Esophagus squamous epithelium (tissue), 5 donors: ENCODE data around the gene MBNL1. TPM values are rescaled to one million over a fixed set of nuclear protein-coding genes. Genes with fewer than 3 reads are reported as not detected.

Source experiments
- DNase-seq: peaks from one replicate; lab custom pipeline; 2025; lab: John Stamatoyannopoulos, UW
- H3K27ac ChIP-seq, 4 donors: fragments of 200-600 bp; sonication (generic); one replicate each; pipeline ENCODE4 v1.5.1; 2016 to 2019; ENCODE audit warnings: mild to moderate bottlenecking in 1 of 4
- H3K27me3 ChIP-seq, 4 donors: fragments of 200-600 bp; sonication (generic); 1 replicate in 3 of 4; 2 replicates in 1 of 4; pipeline versions ENCODE4 v1.5.1 to v1.6.0; 2017 to 2021; ENCODE audit warnings: antibody characterized with exemption in 1 of 4
- H3K36me3 ChIP-seq, 3 donors: fragments of 200-600 bp; sonication (generic); one replicate each; pipeline ENCODE4 v1.5.1; 2016 to 2019
- H3K4me1 ChIP-seq, 3 donors: fragments of 200-600 bp; sonication (generic); one replicate each; pipeline ENCODE4 v1.5.1; 2017 to 2019
- H3K4me3 ChIP-seq, 4 donors: fragments of 200-600 bp; sonication (generic); 1 replicate in 3 of 4; 2 replicates in 1 of 4; pipeline ENCODE4 v1.5.1; 2016 to 2019; ENCODE audit warnings: mild to moderate bottlenecking in 2 of 4, moderate library complexity in 1 of 4
- H3K9me3 ChIP-seq, 3 donors: fragments of 200-600 bp; sonication (generic); one replicate each; pipeline ENCODE4 v1.5.1; 2016 to 2019
- CTCF ChIP-seq, 6 experiments: fragments of 450-650 bp in 4 of 6; fragments of 200-600 bp in 2 of 6; sonication (generic) in 2 of 6; IDR thresholded peaks; one replicate each; pipeline ENCODE4 v1.5.1; 2016 to 2019; ENCODE audit warnings: antibody characterized with exemption in 6 of 6, mild to moderate bottlenecking in 4 of 6, moderate library complexity in 4 of 6
- POLR2A ChIP-seq, 4 donors: fragments of 450-650 bp; IDR thresholded peaks; one replicate each; pipeline ENCODE4 v1.6.1; 2017; ENCODE audit warnings: antibody characterized with exemption in 4 of 4, mild to moderate bottlenecking in 4 of 4, moderate library complexity in 3 of 4
- WGBS, 2 donors: methylation state at CpG; one replicate each; pipeline ENCODE4 v1.1.5; 2018; 5-methylcytosine and 5-hydroxymethylcytosine counted together
- intact Hi-C: fragments of 100-400 bp; cut with DNase I; formaldehyde crosslinking; loops from one replicate; pipeline ENCODE4 v1.15.0; 2022
- total RNA-seq, 4 donors: library from RNA; depleted of rRNA; stranded (reverse); fragments of >200 nt; gene quantifications; one replicate each; pipeline ENCODE4 v1.1.0, GENCODE V29; 2016
- donor health status: DM: yes; HTN: yes; CAD: no.

MBNL1 gene
- total RNA-seq, 4 donors from 2014 or later = 94.0 to 318 (median 161) TPM

- no peak for DNase-seq
- Histone ChIP-seq H3K27me3 (no peaks in the 10 kb centered on the region), H3K27ac (peak overlapping the region; percentile 25 to 82 (median 60)), H3K4me1 (peaks cover 7 to 94% (median 35%) of the 10 kb centered on the region in 3 donors), H3K36me3 (peaks cover 0 to 3% (median 0%) of the 10 kb centered on the region in 3 donors), H3K4me3 (peak overlapping the region in 3 of 4 donors; percentile 17 to 51 (median 33)), H3K9me3 (no peaks in the 10 kb centered on the region)
- intact Hi-C loops = no loop called here
- WGBS, 2 donors = 11 to 15% methylated on average over 1 of the region's 1 CpG
- TF ChIP-seq POLR2A (IDR thresholded peaks at IDR 0.05) (no peak), CTCF (IDR thresholded peaks at IDR 0.05) (no peak)
Measured at GRCh38 chr3:152383136-152383606, 114.4 kb downstream of the MBNL1 start.

- peak overlapping the region in 3 of 4 donors; percentile 17 to 82 (median 64) for H3K27ac ChIP-seq
- no peaks in the 10 kb centered on the region for H3K36me3 ChIP-seq
- intact Hi-C loops = no loop called here
- H3K9me3 ChIP-seq = no peaks in the 10 kb centered on the region
- DNase-seq = no peak
- H3K27me3 ChIP-seq = no peaks in the 10 kb centered on the region
- TF ChIP-seq POLR2A (IDR thresholded peaks at IDR 0.05) = no peak
- no peak for TF ChIP-seq CTCF (IDR thresholded peaks at IDR 0.05)
- no peak overlapping the region for H3K4me3 ChIP-seq
- peaks cover 7 to 98% (median 44%) of the 10 kb centered on the region in 3 donors for H3K4me1 ChIP-seq
Measured at GRCh38 chr3:152384412-152384811, 115.7 kb downstream of the MBNL1 start.

- Histone ChIP-seq H3K4me3 (no peak overlapping the region), H3K27ac (peak overlapping the region in 3 of 4 donors; percentile 3 to 82 (median 64)), H3K9me3 (no peaks in the 10 kb centered on the region), H3K27me3 (no peaks in the 10 kb centered on the region), H3K4me1 (peaks cover 7 to 96% (median 44%) of the 10 kb centered on the region in 3 donors), H3K36me3 (peaks cover 0 to 3% (median 0%) of the 10 kb centered on the region in 3 donors)
- no peak for DNase-seq
- intact Hi-C loops = no loop called here
- WGBS, 2 donors = 45 to 76% methylated on average over 1 of the region's 1 CpG
- TF ChIP-seq CTCF (IDR thresholded peaks at IDR 0.05) (no peak), POLR2A (IDR thresholded peaks at IDR 0.05) (no peak)
Measured at GRCh38 chr3:152385761-152386160, 117.0 kb downstream of the MBNL1 start.

GRCh38 chr3:152386208-152386607 is 117.5 kb downstream of the MBNL1 start:
- TF ChIP-seq CTCF (IDR thresholded peaks at IDR 0.05) (no peak), POLR2A (IDR thresholded peaks at IDR 0.05) (no peak)
- H3K36me3 ChIP-seq = peaks cover 0 to 6% (median 0%) of the 10 kb centered on the region in 3 donors
- H3K27me3 ChIP-seq = no peaks in the 10 kb centered on the region
- H3K9me3 ChIP-seq = no peaks in the 10 kb centered on the region
- H3K27ac ChIP-seq = peak overlapping the region in 3 of 4 donors; percentile 2 to 82 (median 64)
- no peak for DNase-seq
- no peak overlapping the region for H3K4me3 ChIP-seq
- intact Hi-C loops = no loop called here
- peaks cover 7 to 95% (median 46%) of the 10 kb centered on the region in 3 donors for H3K4me1 ChIP-seq

GRCh38 chr3:152388631-152389030 is 119.9 kb downstream of the MBNL1 start:
- intact Hi-C loops = no loop called here
- Histone ChIP-seq H3K4me1 (peaks cover 0 to 96% (median 53%) of the 10 kb centered on the region in 3 donors), H3K27ac (peak overlapping the region in 3 of 4 donors; percentile 11 to 26 (median 23)), H3K9me3 (no peaks in the 10 kb centered on the region), H3K27me3 (no peaks in the 10 kb centered on the region), H3K36me3 (peaks cover 0 to 8% (median 0%) of the 10 kb centered on the region in 3 donors), H3K4me3 (no peak overlapping the region)
- 48 to 75% methylated on average over 1 of the region's 1 CpG for WGBS, 2 donors
- DNase-seq = no peak
- no peak for TF ChIP-seq CTCF (IDR thresholded peaks at IDR 0.05)
- TF ChIP-seq POLR2A (IDR thresholded peaks at IDR 0.05) = no peak
